A549 (cell line): ENCODE results near the gene PLA2G4F. TPM values are rescaled to one million over a fixed set of nuclear protein-coding genes. Genes with fewer than 3 reads are reported as not detected.

Experiments
- ATAC-seq, 2 experiments: fragments of 200-7000 bp in 1 of 2; fragments of >200 bp in 1 of 2; cut with Nextera tagmentation in 1 of 2; cut with Tn5 transposase in 1 of 2; 3 replicates each; pipeline versions ENCODE4 v1.8.0 to v1.9.1; 2018 to 2020; ENCODE audit warnings: mild to moderate bottlenecking in 1 of 2, moderate library complexity in 1 of 2
- CTCF ChIA-PET: fragments of 300-600 bp; sonication (Branson Sonifier 250); formaldehyde crosslinking; extraction: SDS; loops from one replicate; lab custom pipeline; 2021; ENCODE audit warnings: antibody characterized with exemption, inconsistent platforms; lab: Yijun Ruan, JAX
- POLR2A ChIA-PET: fragments of 350-600 bp; formaldehyde crosslinking; extraction: SDS; loops from one replicate; lab custom pipeline; 2021; ENCODE audit warnings: antibody characterized with exemption, inconsistent platforms; lab: Yijun Ruan, JAX
- DNase-seq, 2 experiments: peaks; one replicate each; pipeline versions ENCODE4 v3.0.0 to v3.0.0-alpha.2; 2011 to 2016; ENCODE audit warnings: low read depth in 1 of 2, low spot score in 1 of 2
- FAIRE-seq: peaks from 2 replicates; lab custom pipeline; 2011; peaks lifted over from hg19 to GRCh38; lab: Jason Lieb, UNC
- H3K27ac ChIP-seq, 2 experiments: fragments of >200 bp; sonication (Bioruptor Twin); formaldehyde crosslinking; 3 replicates each; pipeline ENCODE4 v1.5.1; 2016 to 2017
- H3K4me1 ChIP-seq: fragments of >200 bp; sonication (Bioruptor Twin); formaldehyde crosslinking; 3 replicates; pipeline ENCODE4 v1.6.1; 2016
- H3K4me2 ChIP-seq: fragments of >200 bp; sonication (Bioruptor Twin); formaldehyde crosslinking; 3 replicates; pipeline ENCODE4 v1.6.1; 2016
- H3K4me3 ChIP-seq: fragments of >200 bp; sonication (Bioruptor Twin); formaldehyde crosslinking; 3 replicates; pipeline ENCODE4 v1.5.1; 2016
- H3K9me3 ChIP-seq: fragments of >200 bp; sonication (Bioruptor Twin); formaldehyde crosslinking; 3 replicates; pipeline ENCODE4 v1.6.1; 2016
- BCL3 ChIP-seq: fragments of >200 bp; sonication (Bioruptor Twin); formaldehyde crosslinking; IDR thresholded peaks from 3 replicates; pipeline ENCODE4 v1.6.1; 2016
- CBX8 ChIP-seq: fragments of 200-600 bp; sonication (generic); IDR thresholded peaks from 2 replicates; pipeline ENCODE4 v1.6.1; 2016
- CHD4 ChIP-seq: fragments of 200-600 bp; sonication (generic); IDR thresholded peaks from 2 replicates; pipeline ENCODE4 v1.6.1; 2016; ENCODE audit warnings: antibody characterized with exemption, mild to moderate bottlenecking, borderline replicate concordance
- EHF ChIP-seq: fragments of 250-450 bp; sonication (Bioruptor Pico); IDR thresholded peaks from 2 replicates; pipeline ENCODE4 v1.5.0; 2020; ENCODE audit warnings: mild to moderate bottlenecking
- EHMT2 ChIP-seq: fragments of 200-600 bp; sonication (generic); IDR thresholded peaks from 2 replicates; pipeline ENCODE4 v1.6.1; 2016; ENCODE audit warnings: antibody characterized with exemption, low read depth, mild to moderate bottlenecking, moderate library complexity
- EP300 ChIP-seq, 2 experiments: fragments of >200 bp; sonication (Bioruptor Twin); formaldehyde crosslinking; IDR thresholded peaks; 2 replicates in 1 of 2; 3 replicates in 1 of 2; pipeline ENCODE4 v1.6.1; 2016 to 2017
- FOXS1 ChIP-seq: fragments of 250-450 bp; sonication (Bioruptor Pico); IDR thresholded peaks from 2 replicates; pipeline ENCODE4 v1.5.0; 2020; ENCODE audit warnings: mild to moderate bottlenecking, moderate library complexity
- HOXA7 ChIP-seq: fragments of 250-450 bp; sonication (Bioruptor Pico); IDR thresholded peaks from 2 replicates; pipeline ENCODE4 v1.5.0; 2020; ENCODE audit warnings: mild to moderate bottlenecking, moderate library complexity
- HOXB13 ChIP-seq: fragments of 250-450 bp; sonication (Bioruptor Pico); IDR thresholded peaks from 2 replicates; pipeline ENCODE4 v1.5.0; 2020; ENCODE audit warnings: low read depth, mild to moderate bottlenecking, moderate library complexity
- HOXB5 ChIP-seq: fragments of 250-450 bp; sonication (Bioruptor Pico); IDR thresholded peaks from 2 replicates; pipeline ENCODE4 v1.5.0; 2020; ENCODE audit warnings: mild to moderate bottlenecking, moderate library complexity
- JUNB ChIP-seq: fragments of >200 bp; sonication (Bioruptor Twin); formaldehyde crosslinking; IDR thresholded peaks from 2 replicates; pipeline ENCODE4 v1.6.1; 2016
- MAX ChIP-seq: IDR thresholded peaks from 2 replicates; pipeline ENCODE4 v1.6.1; 2012
- MAZ ChIP-seq: fragments of 150-350 bp; IDR thresholded peaks from 2 replicates; pipeline ENCODE4 v1.6.1; 2014; ENCODE audit warnings: antibody characterized with exemption, low read depth, low read length, borderline replicate concordance
- MYC ChIP-seq: IDR thresholded peaks from 2 replicates; pipeline ENCODE4 v1.6.1; 2012; ENCODE audit warnings: mild to moderate bottlenecking, inconsistent platforms, low read length, improper control_type of control experiment, borderline replicate concordance
- NPAS2 ChIP-seq: fragments of 250-450 bp; sonication (Bioruptor Pico); IDR thresholded peaks from 2 replicates; pipeline ENCODE4 v1.8.0; 2022; ENCODE audit warnings: mild to moderate bottlenecking, moderate library complexity, borderline replicate concordance
- PHF8 ChIP-seq: fragments of 200-600 bp; sonication (generic); IDR thresholded peaks from 2 replicates; pipeline ENCODE4 v1.6.1; 2016; ENCODE audit warnings: low read depth, mild to moderate bottlenecking, antibody characterized with exemption, moderate library complexity, borderline replicate concordance
- RAD21 ChIP-seq, 2 experiments: fragments of >200 bp in 1 of 2; sonication (Bioruptor Twin) in 1 of 2; formaldehyde crosslinking in 1 of 2; IDR thresholded peaks in 1 of 2; conservative IDR thresholded peaks in 1 of 2; 2 replicates in 1 of 2; 3 replicates in 1 of 2; pipeline ENCODE4 v1.6.1; 2012 to 2018; ENCODE audit warnings: inconsistent platforms in 1 of 2
- SMC3 ChIP-seq: fragments of >200 bp; sonication (Bioruptor Twin); formaldehyde crosslinking; IDR thresholded peaks from 3 replicates; pipeline ENCODE4 v1.6.1; 2018; ENCODE audit warnings: inconsistent platforms
- TP53 ChIP-seq: fragments of 250-450 bp; sonication (Bioruptor Pico); IDR thresholded peaks from 2 replicates; pipeline ENCODE4 v1.5.0; 2021; ENCODE audit warnings: mild to moderate bottlenecking, moderate library complexity
- USF2 ChIP-seq: fragments of 450-650 bp; IDR thresholded peaks from 2 replicates; pipeline ENCODE4 v1.6.1; 2014; ENCODE audit warnings: antibody characterized with exemption
- ZFP36 ChIP-seq: fragments of 450-650 bp; IDR thresholded peaks from 2 replicates; pipeline ENCODE4 v1.6.1; 2014; ENCODE audit warnings: borderline replicate concordance; ENCODE audit not compliant: partially characterized antibody
- ZNF302 ChIP-seq: fragments of 250-450 bp; sonication (Bioruptor Pico); IDR thresholded peaks from 2 replicates; pipeline ENCODE4 v1.9.0; 2021; ENCODE audit warnings: inconsistent platforms, mild to moderate bottlenecking, moderate library complexity
- ZSCAN20 ChIP-seq: fragments of 250-450 bp; sonication (Bioruptor Pico); IDR thresholded peaks from 2 replicates; pipeline ENCODE4 v1.8.0; 2022; ENCODE audit warnings: mild to moderate bottlenecking, moderate library complexity
- WGBS: methylation state at CpG from one replicate; pipeline ENCODE4 v1.1.6; 2017; ENCODE audit errors: missing lambda C conversion rate; 5-methylcytosine and 5-hydroxymethylcytosine counted together
- polyA plus RNA-seq, 4 experiments: library from polyadenylated mRNA; depleted of rRNA in 3 of 4; stranded (reverse); fragments of >200 nt; fragmentation: RNase III in 1 of 4; extraction: RNeasy Plus Mini Kit Qiagen cat#74134 plus additional on column Dnase treatment in 1 of 4; gene quantifications; 2 replicates in 3 of 4; 3 replicates in 1 of 4; pipeline ENCODE4 v1.2.3, GENCODE V29; 2011 to 2017
- TF ChIP-seq, protein P1 (sequence below): fragments of 250-450 bp; sonication (Bioruptor Pico); IDR thresholded peaks from 2 replicates; pipeline ENCODE4 v1.5.0; 2020; ENCODE audit warnings: low read depth, mild to moderate bottlenecking, moderate library complexity
- TF ChIP-seq, protein P2 (sequence below): fragments of 200-600 bp; sonication (generic); IDR thresholded peaks from 2 replicates; pipeline ENCODE4 v1.6.1; 2016; ENCODE audit warnings: antibody characterized with exemption, mild to moderate bottlenecking, moderate library complexity
- TF ChIP-seq, protein P3 (sequence below): IDR thresholded peaks from 2 replicates; pipeline ENCODE4 v1.6.1; 2012

The PLA2G4F gene
- polyA plus RNA-seq, 2 of the 4 experiments (the other 2 are of a cell fraction) = not detected

DNA sequence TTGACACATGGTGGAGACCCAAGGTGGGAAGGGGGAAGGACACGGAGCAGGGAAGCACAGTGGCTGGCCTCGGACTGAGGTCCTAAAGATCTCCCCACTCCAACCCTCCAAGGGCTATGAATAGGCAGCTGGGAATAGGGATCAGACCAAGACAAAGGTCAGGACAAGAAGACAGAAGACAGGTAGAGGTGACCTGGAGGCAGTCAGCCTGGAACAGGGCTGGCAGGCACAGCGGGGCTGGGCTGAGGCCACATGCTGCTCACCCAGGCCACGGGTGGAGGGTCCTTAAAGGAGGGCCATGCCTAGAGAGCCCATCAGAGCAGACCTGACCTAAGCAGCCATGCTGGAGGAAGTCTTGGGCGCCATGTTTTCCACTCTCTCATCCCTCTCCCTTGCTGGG lies 59.4 kb downstream of the PLA2G4F start (continued):
- no peak for TF ChIP-seq HOXB13 (CRISPR knock-in tag)

DNA sequence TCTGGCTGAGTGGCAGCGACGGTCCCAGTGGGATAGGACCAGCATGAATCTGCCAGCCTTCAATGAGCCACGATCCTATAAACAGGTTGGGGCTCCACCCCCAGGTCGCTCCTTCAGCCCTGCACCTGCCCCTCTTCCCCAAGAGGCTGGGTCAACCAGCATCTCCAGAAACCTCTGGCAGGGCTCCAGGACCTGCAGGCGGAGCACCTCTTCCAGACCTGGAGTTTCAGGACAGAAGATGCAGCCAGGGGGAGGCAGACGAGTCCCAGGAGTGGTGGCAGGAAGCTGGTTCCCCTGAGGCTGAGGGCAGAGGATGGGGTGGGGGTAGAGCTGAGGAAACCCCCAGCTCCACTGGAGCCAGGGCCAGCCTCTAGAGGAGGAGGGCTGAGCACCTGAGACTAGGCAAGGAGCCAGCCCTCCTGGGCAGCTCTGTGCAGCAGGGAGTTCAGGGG lies 61.9 kb downstream of the PLA2G4F start, which contains the start of gene PLA2G4D:
TSS of gene PLA2G4D (minus strand) at position 51 of the 452 bp plus-strand sequence. CDS start 103 bp downstream, outside the sequence.
- DNase-seq (no peak), FAIRE-seq (no peak), ATAC-seq (no peak)
- H3K27ac ChIP-seq = no peak within 1 kb of the TSS
- CTCF ChIA-PET = interaction anchor here (1.0 to 4.1 kb wide), 4 partner anchors 8 to 105 kb away, joined by 3 to 23 read pairs (median 8); no protein-coding TSS in a partner anchor
- H3K4me2 ChIP-seq = no peak within 1 kb of the TSS
- TF ChIP-seq NPAS2 (CRISPR knock-in tag) (no peak), SMC3 (no peak), MAZ (no peak), EHMT2 (no peak), EP300 (IDR thresholded peaks at IDR 0.05) (no peak), TP53 (no peak), CHD4 (no peak), ZSCAN20 (no peak), USF2 (no peak), MYC (no peak), HOXB5 (CRISPR knock-in tag) (no peak), RAD21 (conservative IDR thresholded peaks at IDR 0.05 in 1 of 2, IDR thresholded peaks at IDR 0.05 in 1 of 2) (no peak), FOXS1 (no peak), PHF8 (no peak), CBX8 (no peak), HOXA7 (no peak), ZNF302 (CRISPR knock-in tag) (no peak)
- TF ChIP-seq, protein P1, sequence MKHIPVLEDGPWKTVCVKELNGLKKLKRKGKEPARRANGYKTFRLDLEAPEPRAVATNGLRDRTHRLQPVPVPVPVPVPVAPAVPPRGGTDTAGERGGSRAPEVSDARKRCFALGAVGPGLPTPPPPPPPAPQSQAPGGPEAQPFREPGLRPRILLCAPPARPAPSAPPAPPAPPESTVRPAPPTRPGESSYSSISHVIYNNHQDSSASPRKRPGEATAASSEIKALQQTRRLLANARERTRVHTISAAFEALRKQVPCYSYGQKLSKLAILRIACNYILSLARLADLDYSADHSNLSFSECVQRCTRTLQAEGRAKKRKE (CRISPR knock-in tag) = no peak
- TF ChIP-seq, all 56 proteins: peak for 0
- H3K9me3 ChIP-seq = no peaks in the 10 kb centered on the region
- 87% methylated on average over 3 of the region's 6 CpGs for WGBS
- no peaks in the 10 kb centered on the region for H3K4me1 ChIP-seq
- POLR2A ChIA-PET = no interaction called here
- no peak within 1 kb of the TSS for H3K4me3 ChIP-seq

GRCh38 chr15:42093966-42094365 lies 62.5 kb downstream of the PLA2G4F start:
- DNase-seq (no peak), ATAC-seq (no peak), FAIRE-seq (no peak)
- CTCF ChIA-PET = interaction anchor here (1.7 to 4.1 kb wide), 3 partner anchors 9 to 105 kb away, joined by 4 to 23 read pairs (median 10); no protein-coding TSS in a partner anchor
- POLR2A ChIA-PET = no interaction called here
- no peaks in the 10 kb centered on the region for H3K4me1 ChIP-seq
- WGBS = 74% methylated on average over 5 of the region's 7 CpGs
- no peak overlapping the region for H3K27ac ChIP-seq
- H3K4me3 ChIP-seq = no peak overlapping the region
- no peak overlapping the region for H3K4me2 ChIP-seq
- no peaks in the 10 kb centered on the region for H3K9me3 ChIP-seq
- TF ChIP-seq, protein P2, sequence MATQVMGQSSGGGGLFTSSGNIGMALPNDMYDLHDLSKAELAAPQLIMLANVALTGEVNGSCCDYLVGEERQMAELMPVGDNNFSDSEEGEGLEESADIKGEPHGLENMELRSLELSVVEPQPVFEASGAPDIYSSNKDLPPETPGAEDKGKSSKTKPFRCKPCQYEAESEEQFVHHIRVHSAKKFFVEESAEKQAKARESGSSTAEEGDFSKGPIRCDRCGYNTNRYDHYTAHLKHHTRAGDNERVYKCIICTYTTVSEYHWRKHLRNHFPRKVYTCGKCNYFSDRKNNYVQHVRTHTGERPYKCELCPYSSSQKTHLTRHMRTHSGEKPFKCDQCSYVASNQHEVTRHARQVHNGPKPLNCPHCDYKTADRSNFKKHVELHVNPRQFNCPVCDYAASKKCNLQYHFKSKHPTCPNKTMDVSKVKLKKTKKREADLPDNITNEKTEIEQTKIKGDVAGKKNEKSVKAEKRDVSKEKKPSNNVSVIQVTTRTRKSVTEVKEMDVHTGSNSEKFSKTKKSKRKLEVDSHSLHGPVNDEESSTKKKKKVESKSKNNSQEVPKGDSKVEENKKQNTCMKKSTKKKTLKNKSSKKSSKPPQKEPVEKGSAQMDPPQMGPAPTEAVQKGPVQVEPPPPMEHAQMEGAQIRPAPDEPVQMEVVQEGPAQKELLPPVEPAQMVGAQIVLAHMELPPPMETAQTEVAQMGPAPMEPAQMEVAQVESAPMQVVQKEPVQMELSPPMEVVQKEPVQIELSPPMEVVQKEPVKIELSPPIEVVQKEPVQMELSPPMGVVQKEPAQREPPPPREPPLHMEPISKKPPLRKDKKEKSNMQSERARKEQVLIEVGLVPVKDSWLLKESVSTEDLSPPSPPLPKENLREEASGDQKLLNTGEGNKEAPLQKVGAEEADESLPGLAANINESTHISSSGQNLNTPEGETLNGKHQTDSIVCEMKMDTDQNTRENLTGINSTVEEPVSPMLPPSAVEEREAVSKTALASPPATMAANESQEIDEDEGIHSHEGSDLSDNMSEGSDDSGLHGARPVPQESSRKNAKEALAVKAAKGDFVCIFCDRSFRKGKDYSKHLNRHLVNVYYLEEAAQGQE = no peak
- TF ChIP-seq MAZ (no peak), MAX (no peak), JUNB (no peak), BCL3 (no peak), NPAS2 (CRISPR knock-in tag) (no peak), EHF (CRISPR knock-in tag) (no peak), ZFP36 (no peak)
- TF ChIP-seq, protein P3, sequence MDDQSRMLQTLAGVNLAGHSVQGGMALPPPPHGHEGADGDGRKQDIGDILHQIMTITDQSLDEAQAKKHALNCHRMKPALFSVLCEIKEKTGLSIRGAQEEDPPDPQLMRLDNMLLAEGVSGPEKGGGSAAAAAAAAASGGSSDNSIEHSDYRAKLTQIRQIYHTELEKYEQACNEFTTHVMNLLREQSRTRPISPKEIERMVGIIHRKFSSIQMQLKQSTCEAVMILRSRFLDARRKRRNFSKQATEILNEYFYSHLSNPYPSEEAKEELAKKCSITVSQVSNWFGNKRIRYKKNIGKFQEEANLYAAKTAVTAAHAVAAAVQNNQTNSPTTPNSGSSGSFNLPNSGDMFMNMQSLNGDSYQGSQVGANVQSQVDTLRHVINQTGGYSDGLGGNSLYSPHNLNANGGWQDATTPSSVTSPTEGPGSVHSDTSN = no peak
- TF ChIP-seq, all 56 proteins: peak for 0
